Smooth muscle cell (in vitro differentiated cells): Measurements from ENCODE around the gene CFAP221. TPM values are rescaled to one million over a fixed set of nuclear protein-coding genes. Genes with fewer than 3 reads are reported as not detected.

Experiments
- DNase-seq: peaks from one replicate; lab custom pipeline; 2025; ENCODE audit not compliant: unreplicated experiment; lab: John Stamatoyannopoulos, UW
- H2AFZ ChIP-seq: fragments of 200-600 bp; sonication (generic); 2 replicates; pipeline ENCODE4 v1.6.0; 2016; ENCODE audit warnings: antibody characterized with exemption, low read depth, mild to moderate bottlenecking
- H3F3A ChIP-seq: fragments of 200-600 bp; sonication (generic); 2 replicates; pipeline ENCODE4 v1.6.0; 2017; ENCODE audit warnings: antibody characterized with exemption, low read depth
- H3K27ac ChIP-seq: fragments of 200-600 bp; sonication (generic); 2 replicates; pipeline ENCODE4 v1.5.1; 2016; ENCODE audit warnings: low read depth, mild to moderate bottlenecking
- H3K27me3 ChIP-seq: fragments of 200-600 bp; sonication (generic); 2 replicates; pipeline ENCODE4 v1.6.1; 2016; ENCODE audit warnings: low read depth, mild to moderate bottlenecking
- H3K36me3 ChIP-seq: fragments of 200-600 bp; sonication (generic); 2 replicates; pipeline ENCODE4 v1.5.1; 2016; ENCODE audit warnings: low read depth
- H3K4me1 ChIP-seq: fragments of 200-600 bp; sonication (generic); 2 replicates; pipeline ENCODE4 v1.5.1; 2016; ENCODE audit warnings: low read depth
- H3K4me2 ChIP-seq: fragments of 200-600 bp; sonication (generic); 2 replicates; pipeline ENCODE4 v1.6.0; 2016; ENCODE audit warnings: mild to moderate bottlenecking
- H3K4me3 ChIP-seq: fragments of 200-600 bp; sonication (generic); 2 replicates; pipeline ENCODE4 v1.5.1; 2016; ENCODE audit warnings: mild to moderate bottlenecking
- H3K79me2 ChIP-seq: fragments of 200-600 bp; sonication (generic); 2 replicates; pipeline ENCODE4 v1.6.0; 2016; ENCODE audit warnings: low read depth, mild to moderate bottlenecking
- H3K9ac ChIP-seq: fragments of 200-600 bp; sonication (generic); 2 replicates; pipeline ENCODE4 v1.6.0; 2016; ENCODE audit warnings: low read depth
- H3K9me3 ChIP-seq: fragments of 200-600 bp; sonication (generic); replicated peaks from 2 replicates; pipeline ENCODE4 v1.5.1; 2016; ENCODE audit warnings: low read depth
- H4K20me1 ChIP-seq: fragments of 200-600 bp; sonication (generic); 2 replicates; pipeline ENCODE4 v1.6.0; 2016; ENCODE audit warnings: low read depth
- CTCF ChIP-seq: fragments of 200-600 bp; sonication (generic); IDR thresholded peaks from 2 replicates; pipeline ENCODE4 v1.5.1; 2017; ENCODE audit warnings: borderline replicate concordance, mild to moderate bottlenecking, antibody characterized with exemption; ENCODE audit not compliant: insufficient read depth, poor library complexity, severe bottlenecking
- WGBS: methylation state at CpG from one replicate; pipeline ENCODE4 v1.1.7; 2016; ENCODE audit warnings: low lambda C conversion rate; 5-methylcytosine and 5-hydroxymethylcytosine counted together
- polyA plus RNA-seq: library from polyadenylated mRNA; unstranded; fragments of >200 nt; fragmentation: Nextera tagmentation; extraction: Ambion mirVana; gene quantifications from 2 replicates; pipeline ENCODE4 v1.2.1, GENCODE V29; 2016
- total RNA-seq: library from RNA; depleted of rRNA; stranded (reverse); fragments of >200 nt; gene quantifications from 2 replicates; pipeline ENCODE4 v1.2.3, GENCODE V29; 2014

The CFAP221 gene
- total and polyA plus RNA-seq, 2 experiments from 2014 or later, result 0.17 to 0.31 TPM

DNA sequence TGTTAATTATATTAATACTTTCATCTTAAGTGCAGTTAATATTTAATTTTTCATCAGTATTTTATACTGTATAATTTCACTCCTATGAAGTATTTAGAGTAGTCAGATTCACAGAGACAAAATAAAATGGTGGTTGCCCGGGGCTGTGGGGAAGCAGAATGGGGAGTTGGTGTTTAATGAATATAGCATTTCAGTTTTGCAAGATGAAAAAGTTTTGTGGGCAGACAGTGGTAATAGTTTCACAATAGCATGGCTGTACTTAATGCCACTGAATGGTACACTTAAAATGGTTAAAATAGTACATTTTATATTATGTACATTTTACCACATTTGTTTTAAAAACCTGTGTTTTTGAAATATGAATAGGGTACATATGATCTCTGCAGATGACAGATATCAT, 31.2 kb downstream of the CFAP221 start:
- WGBS, result 92% methylated on average over 1 of the region's 1 CpG
- DNase-seq, result no peak
- no peaks in the 10 kb centered on the region for H3K9me3 ChIP-seq
- no peaks in the 10 kb centered on the region for H3F3A ChIP-seq
- no peaks in the 10 kb centered on the region for H3K79me2 ChIP-seq
- H3K36me3 ChIP-seq, result no peaks in the 10 kb centered on the region
- no peak for TF ChIP-seq CTCF
- no peak overlapping the region for H3K4me2 ChIP-seq
- no peaks in the 10 kb centered on the region for H4K20me1 ChIP-seq
- H2AFZ ChIP-seq, result no peak overlapping the region
- H3K4me1 ChIP-seq, result no peaks in the 10 kb centered on the region
- H3K27ac ChIP-seq, result no peak overlapping the region
- no peak overlapping the region for H3K4me3 ChIP-seq
- H3K27me3 ChIP-seq, result no peaks in the 10 kb centered on the region
- H3K9ac ChIP-seq, result no peak overlapping the region

- no peaks in the 10 kb centered on the region for H3K27me3 ChIP-seq
- 90% methylated on average over 7 of the region's 7 CpGs for WGBS
Observed at GRCh38 chr2:119579424-119580295, 35.4 kb downstream of the CFAP221 start.

GRCh38 chr2:119580550-119581072, 36.4 kb downstream of the CFAP221 start:
- WGBS, result 90% methylated on average over 4 of the region's 4 CpGs
- H3F3A ChIP-seq, result no peaks in the 10 kb centered on the region
- H3K79me2 ChIP-seq, result no peaks in the 10 kb centered on the region
- no peak overlapping the region for H3K4me3 ChIP-seq
- H3K27ac ChIP-seq, result no peak overlapping the region
- H2AFZ ChIP-seq, result no peak overlapping the region
- no peak for DNase-seq
- TF ChIP-seq CTCF, result no peak
- no peak overlapping the region for H3K4me2 ChIP-seq
- H3K27me3 ChIP-seq, result no peaks in the 10 kb centered on the region
- no peaks in the 10 kb centered on the region for H3K4me1 ChIP-seq
- H3K36me3 ChIP-seq, result no peaks in the 10 kb centered on the region
- H4K20me1 ChIP-seq, result no peaks in the 10 kb centered on the region
- H3K9me3 ChIP-seq, result no peaks in the 10 kb centered on the region
- H3K9ac ChIP-seq, result no peak overlapping the region

More at GRCh38 chr2:119579424-119580295, 35.4 kb downstream of the CFAP221 start:
- no peak overlapping the region for H3K27ac ChIP-seq
- no peak overlapping the region for H2AFZ ChIP-seq
- no peaks in the 10 kb centered on the region for H3K4me1 ChIP-seq
- no peaks in the 10 kb centered on the region for H3K9me3 ChIP-seq
- TF ChIP-seq CTCF, result no peak
- H3K36me3 ChIP-seq, result no peaks in the 10 kb centered on the region
- no peak for DNase-seq
- H3K9ac ChIP-seq, result no peak overlapping the region
- no peak overlapping the region for H3K4me2 ChIP-seq
- no peaks in the 10 kb centered on the region for H3K79me2 ChIP-seq
- H3K4me3 ChIP-seq, result no peak overlapping the region
- H3F3A ChIP-seq, result no peaks in the 10 kb centered on the region
- no peaks in the 10 kb centered on the region for H4K20me1 ChIP-seq

- Histone ChIP-seq H2AFZ (no peak overlapping the region), H3F3A (no peaks in the 10 kb centered on the region), H3K36me3 (no peaks in the 10 kb centered on the region), H3K27me3 (no peaks in the 10 kb centered on the region), H3K27ac (no peak overlapping the region), H3K4me2 (no peak overlapping the region), H3K4me3 (no peak overlapping the region), H3K4me1 (no peaks in the 10 kb centered on the region), H3K79me2 (no peaks in the 10 kb centered on the region), H3K9me3 (no peaks in the 10 kb centered on the region), H4K20me1 (no peaks in the 10 kb centered on the region), H3K9ac (no peak overlapping the region)
- no peak for TF ChIP-seq CTCF
- no peak for DNase-seq
Observed at GRCh38 chr2:119583291-119583690, 39.0 kb downstream of the CFAP221 start.
